ENCODE data around the gene CDK11A.
A peak's percentile ranks its signal among the peaks of the same experiment; 100 is the strongest.

GRCh38 chr1:1754051-1754815, 30.1 kb upstream of the CDK11A start:
- TF ChIP-seq, protein P1, sequence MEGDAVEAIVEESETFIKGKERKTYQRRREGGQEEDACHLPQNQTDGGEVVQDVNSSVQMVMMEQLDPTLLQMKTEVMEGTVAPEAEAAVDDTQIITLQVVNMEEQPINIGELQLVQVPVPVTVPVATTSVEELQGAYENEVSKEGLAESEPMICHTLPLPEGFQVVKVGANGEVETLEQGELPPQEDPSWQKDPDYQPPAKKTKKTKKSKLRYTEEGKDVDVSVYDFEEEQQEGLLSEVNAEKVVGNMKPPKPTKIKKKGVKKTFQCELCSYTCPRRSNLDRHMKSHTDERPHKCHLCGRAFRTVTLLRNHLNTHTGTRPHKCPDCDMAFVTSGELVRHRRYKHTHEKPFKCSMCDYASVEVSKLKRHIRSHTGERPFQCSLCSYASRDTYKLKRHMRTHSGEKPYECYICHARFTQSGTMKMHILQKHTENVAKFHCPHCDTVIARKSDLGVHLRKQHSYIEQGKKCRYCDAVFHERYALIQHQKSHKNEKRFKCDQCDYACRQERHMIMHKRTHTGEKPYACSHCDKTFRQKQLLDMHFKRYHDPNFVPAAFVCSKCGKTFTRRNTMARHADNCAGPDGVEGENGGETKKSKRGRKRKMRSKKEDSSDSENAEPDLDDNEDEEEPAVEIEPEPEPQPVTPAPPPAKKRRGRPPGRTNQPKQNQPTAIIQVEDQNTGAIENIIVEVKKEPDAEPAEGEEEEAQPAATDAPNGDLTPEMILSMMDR (IDR thresholded peaks at IDR 0.05; ENCODE audit: insufficient read depth, low read length), result no peak
- TF ChIP-seq POLR2AphosphoS5 (IDR thresholded peaks at IDR 0.05; ENCODE audit: low read depth) (peak; percentile 42; the same call in 1 of the 2 replicates), REST (IDR thresholded peaks at IDR 0.05; ENCODE audit: insufficient replicate concordance, low read depth) (no peak), SPI1 (IDR thresholded peaks at IDR 0.05; ENCODE audit: borderline replicate concordance, low read depth) (no peak), GABPA (IDR thresholded peaks at IDR 0.05; ENCODE audit: low read depth) (no peak)
